Kidney epithelial cell (primary cell): ENCODE results near the gene PHOX2A. TPM values are rescaled to one million over a fixed set of nuclear protein-coding genes. Genes with fewer than 3 reads are reported as not detected.

Experiments used
- DNase-seq: peaks from one replicate; pipeline ENCODE4 v3.0.0-alpha.2; 2010; ENCODE audit warnings: low read depth
- H3K27me3 ChIP-seq: 2 replicates; pipeline ENCODE4 v1.6.0; 2011; ENCODE audit warnings: low read length; ENCODE audit not compliant: control insufficient read depth, insufficient read depth
- H3K36me3 ChIP-seq: 2 replicates; pipeline ENCODE4 v1.5.1; 2011; ENCODE audit warnings: low read length; ENCODE audit not compliant: control insufficient read depth, insufficient read depth
- H3K4me3 ChIP-seq: 2 replicates; pipeline ENCODE4 v1.5.1; 2011; ENCODE audit warnings: low read depth, mild to moderate bottlenecking, control low read depth, low read length
- total RNA-seq: library from RNA; depleted of rRNA; stranded (reverse); fragments of >200 nt; gene quantifications from 2 replicates; pipeline ENCODE4 v1.2.3, GENCODE V29; 2015
- TF ChIP-seq, protein P1 (sequence below): IDR thresholded peaks from 2 replicates; pipeline ENCODE4 v1.5.1; 2011; ENCODE audit warnings: mild to moderate bottlenecking, moderate library complexity, low read length, control low read depth, inconsistent platforms; ENCODE audit not compliant: insufficient read depth, poor library complexity, severe bottlenecking

Gene PHOX2A
- total RNA-seq, 1 donor from 2014 or later: not detected

DNA sequence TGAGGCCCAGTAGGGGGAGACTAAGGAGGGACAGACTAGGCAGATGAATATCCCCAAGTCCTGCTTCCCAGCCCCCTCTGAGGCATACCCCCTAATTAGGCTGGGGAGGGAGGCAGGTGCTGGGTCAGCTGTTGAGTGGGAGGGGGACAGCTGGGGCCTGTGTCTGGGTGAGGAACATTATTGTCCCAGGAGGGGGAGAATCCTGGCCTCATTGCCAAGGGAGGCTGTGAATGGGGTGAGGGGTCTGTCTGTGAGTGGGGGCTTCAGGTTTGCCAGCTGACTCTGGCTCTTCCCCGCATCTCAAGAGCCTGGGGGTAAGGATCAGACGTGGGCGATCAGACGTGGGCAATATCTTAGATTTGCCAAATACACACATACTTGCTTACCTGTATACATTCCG, 17.3 kb downstream of the PHOX2A start:
- TF ChIP-seq, protein P1, sequence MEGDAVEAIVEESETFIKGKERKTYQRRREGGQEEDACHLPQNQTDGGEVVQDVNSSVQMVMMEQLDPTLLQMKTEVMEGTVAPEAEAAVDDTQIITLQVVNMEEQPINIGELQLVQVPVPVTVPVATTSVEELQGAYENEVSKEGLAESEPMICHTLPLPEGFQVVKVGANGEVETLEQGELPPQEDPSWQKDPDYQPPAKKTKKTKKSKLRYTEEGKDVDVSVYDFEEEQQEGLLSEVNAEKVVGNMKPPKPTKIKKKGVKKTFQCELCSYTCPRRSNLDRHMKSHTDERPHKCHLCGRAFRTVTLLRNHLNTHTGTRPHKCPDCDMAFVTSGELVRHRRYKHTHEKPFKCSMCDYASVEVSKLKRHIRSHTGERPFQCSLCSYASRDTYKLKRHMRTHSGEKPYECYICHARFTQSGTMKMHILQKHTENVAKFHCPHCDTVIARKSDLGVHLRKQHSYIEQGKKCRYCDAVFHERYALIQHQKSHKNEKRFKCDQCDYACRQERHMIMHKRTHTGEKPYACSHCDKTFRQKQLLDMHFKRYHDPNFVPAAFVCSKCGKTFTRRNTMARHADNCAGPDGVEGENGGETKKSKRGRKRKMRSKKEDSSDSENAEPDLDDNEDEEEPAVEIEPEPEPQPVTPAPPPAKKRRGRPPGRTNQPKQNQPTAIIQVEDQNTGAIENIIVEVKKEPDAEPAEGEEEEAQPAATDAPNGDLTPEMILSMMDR: no peak
- peaks cover 8% of the 10 kb centered on the region for H3K36me3 ChIP-seq
- no peak overlapping the region for H3K4me3 ChIP-seq
- no peaks in the 10 kb centered on the region for H3K27me3 ChIP-seq
- no peak for DNase-seq

DNA sequence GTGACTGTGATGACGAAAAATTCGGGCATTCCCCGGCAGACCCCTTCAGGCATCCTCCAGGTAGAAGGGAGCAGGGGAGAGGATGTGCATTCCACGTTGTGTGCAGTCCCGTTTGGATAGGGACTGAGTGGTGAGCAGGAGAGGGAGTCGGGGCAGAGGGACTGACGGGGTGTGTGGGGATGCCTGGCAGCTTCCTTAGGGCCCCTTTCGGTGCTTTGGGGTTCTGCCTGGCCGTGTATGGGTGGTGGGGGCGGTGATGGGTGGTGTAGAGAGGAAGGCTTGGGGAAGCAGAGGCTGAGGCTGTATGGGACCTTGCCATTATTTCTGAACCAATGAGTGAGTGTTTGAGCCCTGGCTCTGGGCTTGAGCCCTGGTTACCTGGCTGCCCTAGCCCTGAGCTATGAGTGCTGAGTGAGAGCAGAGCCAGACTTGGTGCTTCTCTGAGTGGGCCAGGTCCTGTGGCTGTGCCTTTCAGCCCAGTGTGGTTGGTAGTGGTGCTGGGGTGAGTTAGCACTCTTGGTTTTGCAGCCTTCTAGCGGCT, 18.5 kb downstream of the PHOX2A start:
- no peaks in the 10 kb centered on the region for H3K27me3 ChIP-seq
- TF ChIP-seq, protein P1: no peak

DNA sequence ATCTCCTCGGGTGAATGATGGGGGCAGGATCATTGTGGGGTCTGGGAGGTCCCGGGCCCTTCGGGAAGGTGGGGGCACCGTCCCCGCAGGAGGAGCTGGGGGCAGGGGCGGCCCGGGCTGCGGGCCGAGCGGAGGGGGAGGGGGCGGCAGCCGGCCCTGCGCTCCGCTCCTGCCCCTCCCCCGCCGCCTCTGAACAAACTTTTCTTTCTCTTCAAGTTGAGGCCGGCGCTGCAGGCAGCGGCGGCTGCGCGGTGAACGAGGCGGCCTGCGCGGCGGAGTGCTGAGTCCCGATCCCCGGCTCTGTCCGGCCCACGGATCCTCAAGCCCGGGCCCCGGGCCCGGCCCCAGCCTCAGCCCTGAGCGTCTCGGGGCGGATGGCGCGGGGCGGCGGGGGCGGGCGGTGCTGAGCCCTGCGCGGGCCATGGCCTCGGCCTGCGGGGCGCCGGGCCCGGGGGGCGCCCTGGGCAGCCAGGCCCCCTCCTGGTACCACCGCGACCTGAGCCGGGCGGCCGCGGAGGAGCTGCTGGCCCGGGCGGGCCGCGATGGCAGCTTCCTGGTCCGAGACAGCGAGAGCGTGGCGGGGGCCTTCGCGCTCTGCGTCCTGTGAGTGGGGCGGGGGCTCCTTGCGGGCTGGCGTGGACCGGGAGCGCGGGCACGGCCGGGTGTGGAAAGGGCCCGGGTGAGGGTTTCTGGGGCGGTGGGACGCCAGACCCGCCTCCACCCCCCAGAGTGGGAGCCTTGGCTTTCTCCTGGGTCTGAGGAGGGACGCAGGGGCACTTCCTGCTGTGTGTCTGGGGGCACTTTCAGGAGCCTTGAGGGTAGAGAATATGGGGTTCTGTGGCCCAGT, 19.2 kb downstream of the PHOX2A start, which contains the start of gene INPPL1:
Gene INPPL1 (plus strand): TSS at position 204 of the 847 bp plus-strand sequence. CDS start 218 bp downstream, at position 422.
- H3K4me3 ChIP-seq: peak within 1 kb of the TSS; percentile 77
- H3K27me3 ChIP-seq: no peaks in the 10 kb centered on the region
- TF ChIP-seq, protein P1: no peak
- H3K36me3 ChIP-seq: peaks cover 4% of the 10 kb centered on the region
- no peak for DNase-seq

More for the DNA sequence above, 18.5 kb downstream of the PHOX2A start:
- no peak for DNase-seq
- peaks cover 8% of the 10 kb centered on the region for H3K36me3 ChIP-seq
- peak overlapping the region; percentile 77 for H3K4me3 ChIP-seq

DNA sequence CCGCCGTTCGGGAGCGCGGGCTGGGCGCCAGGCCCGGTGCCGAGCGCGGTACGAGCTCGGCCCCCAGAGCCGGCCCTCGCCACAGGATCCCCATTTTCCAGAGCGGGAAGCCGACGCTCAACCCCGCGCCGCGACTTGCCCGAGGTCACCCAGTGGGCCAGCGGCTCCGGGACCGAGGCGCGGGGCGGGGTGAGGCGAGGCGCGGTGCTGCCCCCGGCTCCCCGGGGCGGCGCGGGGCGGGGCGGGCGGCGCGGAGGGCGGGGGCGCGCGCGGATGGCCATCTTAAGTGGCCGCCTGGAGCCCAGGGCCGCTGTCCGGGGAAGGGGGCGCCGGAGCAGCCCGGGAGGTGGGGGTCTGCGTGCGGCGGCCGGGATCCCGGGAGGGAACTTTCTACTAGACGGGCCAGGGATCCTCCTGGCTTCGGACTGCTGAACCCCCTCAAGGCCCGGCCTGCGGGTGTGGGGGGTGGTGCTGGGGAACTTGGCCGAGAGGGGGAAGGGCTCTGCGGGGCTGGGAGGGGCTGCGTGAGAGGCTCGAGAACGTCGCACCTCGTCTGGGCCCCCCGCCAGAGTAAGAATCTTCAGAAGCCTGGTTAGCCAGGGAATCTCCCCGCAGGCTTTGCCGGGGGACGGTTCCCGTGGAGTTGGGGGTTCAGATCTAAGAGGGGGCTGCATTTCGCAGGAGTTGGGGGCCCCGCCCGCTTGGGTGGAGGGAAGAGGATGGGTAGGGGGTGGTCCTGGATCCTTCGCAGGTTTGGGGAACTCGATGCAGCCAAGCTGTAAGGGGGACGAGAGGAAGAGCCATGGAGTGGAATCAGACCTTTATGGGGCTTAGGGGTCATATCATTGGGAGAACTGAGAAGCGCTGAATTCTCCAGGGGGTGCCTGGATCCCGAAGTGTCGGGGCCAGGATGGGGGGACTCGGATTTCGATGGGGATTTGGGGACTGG, 20.1 kb downstream of the PHOX2A start:
- Histone ChIP-seq H3K36me3 (peaks cover under 1% of the 10 kb centered on the region), H3K27me3 (no peaks in the 10 kb centered on the region), H3K4me3 (peak overlapping the region; percentile 77)
- DNase-seq: no peak
- TF ChIP-seq, protein P1: no peak

GRCh38 chr11:72222907-72223614, 20.9 kb downstream of the PHOX2A start:
- Histone ChIP-seq H3K4me3 (peak overlapping the region; percentile 77), H3K27me3 (peaks cover 4% of the 10 kb centered on the region), H3K36me3 (no peaks in the 10 kb centered on the region)
- DNase-seq: peak; percentile 64
- TF ChIP-seq, protein P1: peak; percentile 39
